ENCODE data around the gene PTK7.
"Not testable (repeated sequence)": the region's sequence is repeated elsewhere in the genome, so short reads cannot be mapped to it uniquely, and the experiment has no call there.

Gene PTK7

GRCh38 chr6:43125555-43125954 lies 49.4 kb downstream of the PTK7 start:
- no peak for DNase-seq (ENCODE audit: extremely low spot score)
- POLR2A ChIA-PET, result interaction anchor here (3.4 kb wide), 1 partner anchor 66 kb away, joined by 12 read pairs; the partner anchor contains the start of genes KLC4 and MRPL2

GRCh38 chr6:43127180-43127579 lies 51.1 kb downstream of the PTK7 start:
- POLR2A ChIA-PET, result no interaction called here
- CTCF ChIA-PET, result no interaction called here
- TF ChIP-seq FOXK2 (IDR thresholded peaks at IDR 0.05), result no peak
- no peak for TF ChIP-seq LEF1 (IDR thresholded peaks at IDR 0.05; ENCODE audit: borderline replicate concordance)
- no peak for TF ChIP-seq PKNOX1 (IDR thresholded peaks at IDR 0.05)
- TF ChIP-seq ELF4 (IDR thresholded peaks at IDR 0.05), result no peak
- no peak for TF ChIP-seq L3MBTL2 (conservative IDR thresholded peaks at IDR 0.05)
- no peak for TF ChIP-seq TARDBP (IDR thresholded peaks at IDR 0.05)
- no peak for TF ChIP-seq FOXM1 (IDR thresholded peaks at IDR 0.05; ENCODE audit: borderline replicate concordance)
- DNase-seq (ENCODE audit: extremely low spot score), result no peak

More at GRCh38 chr6:43125555-43125954, 49.4 kb downstream of the PTK7 start:
- CTCF ChIA-PET, result no interaction called here
- no peak for TF ChIP-seq PKNOX1 (IDR thresholded peaks at IDR 0.05)
- no peak for TF ChIP-seq SUZ12 (IDR thresholded peaks at IDR 0.05)
- no peak for TF ChIP-seq LEF1 (IDR thresholded peaks at IDR 0.05; ENCODE audit: borderline replicate concordance)
- no peak for TF ChIP-seq ARNT (IDR thresholded peaks at IDR 0.05)
- TF ChIP-seq CTBP1 (IDR thresholded peaks at IDR 0.05; ENCODE audit: borderline replicate concordance), result no peak
- TF ChIP-seq FOXA1 (IDR thresholded peaks at IDR 0.05), result no peak

DNA sequence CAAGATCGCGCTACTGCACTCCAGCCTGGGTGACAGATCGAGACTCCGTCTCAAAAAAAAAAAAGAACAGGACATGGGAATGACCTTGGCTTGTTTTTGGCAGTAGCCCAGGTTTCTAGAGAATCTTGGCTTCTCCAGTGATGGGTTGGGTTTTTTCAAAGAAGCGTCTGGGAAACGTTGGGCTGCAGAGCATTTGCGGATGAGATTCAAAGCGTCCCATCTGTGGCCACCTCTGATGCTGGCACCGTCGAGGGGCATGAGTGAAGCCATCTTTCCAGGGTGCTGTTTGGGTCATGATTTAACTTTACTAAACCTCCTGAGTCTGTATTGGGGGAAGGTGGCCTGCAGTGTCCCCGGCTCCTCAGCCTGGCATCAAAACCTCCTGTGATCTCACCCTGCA lies 51.8 kb downstream of the PTK7 start:
- ChIA-PET POLR2A (no interaction called here), CTCF (no interaction called here)
- no peak for DNase-seq (ENCODE audit: extremely low spot score)
- TF ChIP-seq LEF1 (IDR thresholded peaks at IDR 0.05; ENCODE audit: borderline replicate concordance) (no peak), NFRKB (IDR thresholded peaks at IDR 0.05) (no peak), CTBP1 (IDR thresholded peaks at IDR 0.05; ENCODE audit: borderline replicate concordance) (no peak), PKNOX1 (IDR thresholded peaks at IDR 0.05) (no peak), FOXM1 (IDR thresholded peaks at IDR 0.05; ENCODE audit: borderline replicate concordance) (no peak), SP1 (IDR thresholded peaks at IDR 0.05) (no peak), ARNT (IDR thresholded peaks at IDR 0.05) (no peak), BHLHE40 (IDR thresholded peaks at IDR 0.05; ENCODE audit: borderline replicate concordance) (no peak), TARDBP (IDR thresholded peaks at IDR 0.05) (no peak), ELF4 (IDR thresholded peaks at IDR 0.05) (no peak), FOXA1 (IDR thresholded peaks at IDR 0.05) (no peak), L3MBTL2 (conservative IDR thresholded peaks at IDR 0.05) (no peak)

- no peak for TF ChIP-seq LEF1 (IDR thresholded peaks at IDR 0.05; ENCODE audit: borderline replicate concordance)
- no peak for TF ChIP-seq ARNT (IDR thresholded peaks at IDR 0.05)
- TF ChIP-seq FOXA1 (IDR thresholded peaks at IDR 0.05), result no peak
- TF ChIP-seq NFRKB (IDR thresholded peaks at IDR 0.05), result no peak
- TF ChIP-seq TARDBP (IDR thresholded peaks at IDR 0.05), result no peak
- no peak for TF ChIP-seq FOXK2 (IDR thresholded peaks at IDR 0.05)
- no peak for TF ChIP-seq FOXM1 (IDR thresholded peaks at IDR 0.05; ENCODE audit: borderline replicate concordance)
- no peak for TF ChIP-seq CTBP1 (IDR thresholded peaks at IDR 0.05; ENCODE audit: borderline replicate concordance)
- no peak for TF ChIP-seq SUZ12 (IDR thresholded peaks at IDR 0.05)
- ChIA-PET CTCF (no interaction called here), POLR2A (no interaction called here)
- no peak for DNase-seq (ENCODE audit: extremely low spot score)
Observed at GRCh38 chr6:43128926-43129325, 52.8 kb downstream of the PTK7 start.

GRCh38 chr6:43129434-43130194 lies 53.5 kb downstream of the PTK7 start:
- CTCF ChIA-PET, result interaction anchor here (1.2 kb wide), 1 partner anchor 30 kb away, joined by 3 read pairs; no protein-coding TSS in a partner anchor
- peak; percentile 51 for DNase-seq (ENCODE audit: extremely low spot score)
- TF ChIP-seq BHLHE40 (IDR thresholded peaks at IDR 0.05; ENCODE audit: borderline replicate concordance) (no peak), NFRKB (IDR thresholded peaks at IDR 0.05) (no peak), CTBP1 (IDR thresholded peaks at IDR 0.05; ENCODE audit: borderline replicate concordance) (no peak), HDGF (IDR thresholded peaks at IDR 0.05; ENCODE audit: borderline replicate concordance) (0 out of 2 replicates have a peak, but pooled peaks have one; percentile 47), SP1 (IDR thresholded peaks at IDR 0.05) (no peak)
- POLR2A ChIA-PET, result no interaction called here

GRCh38 chr6:43130429-43130828 lies 54.3 kb downstream of the PTK7 start:
- ChIA-PET POLR2A (no interaction called here), CTCF (interaction anchor here (1.2 kb wide), 1 partner anchor 31 kb away, joined by 3 read pairs; no protein-coding TSS in a partner anchor)

GRCh38 chr6:43131379-43131778 lies 55.3 kb downstream of the PTK7 start:
- CTCF ChIA-PET; DNase-seq (ENCODE audit: extremely low spot score); POLR2A ChIA-PET: not testable (repeated sequence)

More at GRCh38 chr6:43130429-43130828, 54.3 kb downstream of the PTK7 start:
- no peak for TF ChIP-seq ZNF384 (IDR thresholded peaks at IDR 0.05)
- no peak for TF ChIP-seq ELF4 (IDR thresholded peaks at IDR 0.05)
- TF ChIP-seq LEF1 (IDR thresholded peaks at IDR 0.05; ENCODE audit: borderline replicate concordance), result no peak
- no peak for DNase-seq (ENCODE audit: extremely low spot score)

Measured in HEK293T (cell line).